Stimulated activated CD8-positive, alpha-beta memory T cell treated with anti-CD3 and anti-CD28 coated beads, Interleukin-4, amount 100 ng/mL, for 4 hours (primary cell): ENCODE results near the gene PGM3.

Experiments
- DNase-seq, 2 donors: peaks; one replicate each; pipeline ENCODE4 v3.0.0-alpha.2; 2020; ENCODE audit warnings: low read depth in 2 of 2, low spot score in 1 of 2

Gene PGM3

DNA sequence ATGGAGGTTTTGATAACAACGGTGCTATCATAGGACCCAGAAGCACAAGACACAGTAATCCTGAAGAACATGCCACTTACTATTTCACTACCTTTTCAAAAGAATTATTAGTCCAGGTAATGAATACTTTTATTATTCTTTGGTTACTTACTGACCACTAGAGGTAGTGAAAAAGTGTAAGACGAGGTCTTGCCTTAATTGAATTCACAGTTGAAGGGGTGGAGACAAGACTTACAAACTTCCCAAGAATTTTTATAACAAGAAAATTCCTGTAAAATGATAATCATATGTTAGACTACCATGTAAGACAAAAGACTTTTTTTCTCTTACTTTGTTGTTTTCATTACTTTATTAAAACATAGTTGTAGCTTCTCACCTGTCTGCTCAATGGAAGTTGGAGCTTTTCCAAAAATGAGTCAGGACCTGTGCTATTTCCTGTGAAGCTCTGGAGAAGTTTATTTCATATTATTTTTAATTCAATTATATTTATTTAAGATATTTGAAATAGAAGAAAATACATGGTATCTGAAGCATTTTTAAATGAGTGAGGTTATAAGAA is 73.2 kb downstream of the PGM3 start:
- DNase-seq, result no peak

DNA sequence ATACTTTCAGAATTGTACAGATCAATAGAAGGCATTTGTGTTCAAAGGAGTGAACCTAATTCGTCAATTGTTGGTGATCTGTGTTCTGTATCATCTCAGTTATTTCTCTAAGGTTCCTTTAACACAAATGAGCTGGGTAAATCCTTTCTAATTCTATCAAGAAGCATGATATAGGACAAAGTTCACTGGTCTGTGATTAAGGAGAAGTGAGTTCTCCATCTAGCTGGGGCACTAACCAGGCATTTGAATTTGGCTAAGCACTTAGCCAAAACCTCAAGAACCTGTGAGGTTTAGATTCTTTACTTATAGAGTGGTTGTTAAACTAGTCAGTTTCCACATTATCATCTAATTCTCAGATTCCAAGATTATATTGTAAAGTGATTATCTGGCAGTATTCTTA is 75.3 kb downstream of the PGM3 start:
- no peak for DNase-seq
